GM10266 (cell line): ENCODE data around the gene PNPLA3.

ENCODE experiments used
- DNase-seq: peaks from one replicate; pipeline ENCODE4 v3.0.0; 2012; ENCODE audit errors: extremely low spot score
- TF ChIP-seq, protein P1 (sequence below): IDR thresholded peaks from 2 replicates; pipeline ENCODE4 v1.5.1; 2012; ENCODE audit warnings: mild to moderate bottlenecking, low read depth; ENCODE audit not compliant: control insufficient read depth, insufficient read depth; ENCODE audit errors: missing control alignments

The PNPLA3 gene

DNA sequence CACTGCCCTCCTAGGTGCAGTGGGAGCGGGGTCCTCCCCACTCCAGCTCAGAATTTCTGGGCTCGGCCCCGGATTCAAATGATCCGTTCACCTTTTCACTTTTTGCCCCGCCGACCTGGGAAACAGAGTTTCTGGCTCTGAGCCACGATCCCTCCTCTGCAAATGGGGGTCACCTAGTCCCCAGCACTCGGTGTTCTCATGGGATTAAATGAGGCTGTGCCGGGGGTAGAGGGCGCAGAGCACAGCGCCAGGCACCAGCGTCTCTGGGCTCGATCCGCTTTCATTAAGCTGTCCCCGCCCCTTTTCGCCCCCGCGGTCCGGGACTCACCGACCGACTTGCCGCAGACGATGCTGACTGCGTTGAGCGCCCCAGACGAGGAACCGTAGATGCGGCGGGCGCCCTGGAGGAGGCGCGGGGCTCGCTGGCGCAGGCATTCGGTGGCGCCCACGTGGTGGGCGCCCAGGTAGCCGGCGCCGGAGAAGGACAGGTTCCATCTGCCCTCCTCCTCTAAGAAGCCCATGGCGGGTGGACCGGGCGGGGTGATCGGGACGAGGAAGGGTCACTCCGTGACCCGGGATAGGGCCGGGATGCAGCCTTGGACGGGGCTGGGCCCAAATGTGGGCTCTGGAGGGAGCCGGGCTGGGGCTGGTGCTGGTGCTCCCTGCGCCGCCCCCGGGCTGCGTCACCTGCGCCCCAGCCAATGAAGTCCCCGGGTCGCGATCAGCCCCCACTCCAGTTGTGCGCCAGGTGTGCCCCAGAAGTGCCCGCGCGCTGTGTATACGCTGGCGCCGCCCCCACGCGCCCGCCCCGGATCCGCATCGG is 32.0 kb upstream of the PNPLA3 start, which contains the start of gene PNPLA5:
Gene PNPLA5 (minus strand): TSS at position 654 of the 823 bp plus-strand sequence. CDS start 133 bp downstream, at position 521.
- TF ChIP-seq, protein P1, sequence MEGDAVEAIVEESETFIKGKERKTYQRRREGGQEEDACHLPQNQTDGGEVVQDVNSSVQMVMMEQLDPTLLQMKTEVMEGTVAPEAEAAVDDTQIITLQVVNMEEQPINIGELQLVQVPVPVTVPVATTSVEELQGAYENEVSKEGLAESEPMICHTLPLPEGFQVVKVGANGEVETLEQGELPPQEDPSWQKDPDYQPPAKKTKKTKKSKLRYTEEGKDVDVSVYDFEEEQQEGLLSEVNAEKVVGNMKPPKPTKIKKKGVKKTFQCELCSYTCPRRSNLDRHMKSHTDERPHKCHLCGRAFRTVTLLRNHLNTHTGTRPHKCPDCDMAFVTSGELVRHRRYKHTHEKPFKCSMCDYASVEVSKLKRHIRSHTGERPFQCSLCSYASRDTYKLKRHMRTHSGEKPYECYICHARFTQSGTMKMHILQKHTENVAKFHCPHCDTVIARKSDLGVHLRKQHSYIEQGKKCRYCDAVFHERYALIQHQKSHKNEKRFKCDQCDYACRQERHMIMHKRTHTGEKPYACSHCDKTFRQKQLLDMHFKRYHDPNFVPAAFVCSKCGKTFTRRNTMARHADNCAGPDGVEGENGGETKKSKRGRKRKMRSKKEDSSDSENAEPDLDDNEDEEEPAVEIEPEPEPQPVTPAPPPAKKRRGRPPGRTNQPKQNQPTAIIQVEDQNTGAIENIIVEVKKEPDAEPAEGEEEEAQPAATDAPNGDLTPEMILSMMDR = no peak
- no peak for DNase-seq

DNA sequence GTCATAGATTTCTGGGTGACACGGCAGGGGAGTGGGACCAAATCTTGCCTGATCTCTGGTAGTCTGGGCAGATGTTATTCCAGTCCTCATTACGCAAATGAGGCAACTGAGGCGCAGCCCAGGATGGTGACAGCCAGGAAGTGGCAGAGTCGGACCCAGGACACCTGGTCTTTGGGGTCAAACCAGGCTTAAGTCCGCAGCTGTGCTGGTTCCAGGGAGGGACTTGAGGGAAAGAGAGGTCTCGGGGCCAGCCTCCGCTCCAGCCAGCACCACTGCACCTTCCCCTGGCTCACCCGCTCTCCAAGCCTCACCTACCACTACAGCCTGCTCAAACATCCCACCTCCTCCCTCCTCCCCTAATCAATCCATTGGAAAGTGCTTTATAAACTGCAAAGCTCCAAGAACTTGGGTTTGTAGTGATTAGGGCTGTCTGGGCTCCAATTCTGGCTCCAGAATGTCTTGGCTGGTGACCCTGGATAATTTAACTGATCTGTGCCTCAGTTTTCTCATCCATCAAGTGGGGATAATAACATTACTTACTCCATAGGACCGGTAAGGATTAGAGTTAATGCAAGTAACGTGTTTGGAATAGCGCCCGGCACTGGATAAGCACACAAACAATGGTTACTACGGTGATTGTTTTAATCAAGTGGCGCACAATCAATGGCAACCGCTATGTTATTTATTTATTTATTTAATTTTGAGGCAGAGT is 31.3 kb upstream of the PNPLA3 start:
- TF ChIP-seq, protein P1 = no peak
- DNase-seq = no peak

DNA sequence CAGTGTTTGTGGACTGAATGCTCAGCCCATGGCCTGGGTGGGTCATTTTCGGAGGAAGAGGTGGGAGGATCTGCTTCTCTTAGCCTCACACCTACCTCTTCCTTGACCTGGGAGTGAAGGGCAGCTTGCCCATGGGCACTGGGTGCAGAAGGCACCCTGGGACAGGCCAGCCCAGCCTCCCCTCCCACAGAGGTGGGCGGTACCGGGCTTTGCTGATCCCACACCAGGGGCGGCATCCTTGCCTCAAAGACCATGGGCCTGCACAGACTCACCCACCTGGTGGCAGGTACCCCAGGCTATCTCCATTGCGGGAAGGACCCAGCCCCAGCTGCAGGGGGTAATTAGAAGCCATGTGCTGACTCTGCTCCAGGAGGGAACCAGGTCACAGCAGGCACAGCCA is 30.3 kb upstream of the PNPLA3 start:
- TF ChIP-seq, protein P1 = no peak
- DNase-seq = no peak

DNA sequence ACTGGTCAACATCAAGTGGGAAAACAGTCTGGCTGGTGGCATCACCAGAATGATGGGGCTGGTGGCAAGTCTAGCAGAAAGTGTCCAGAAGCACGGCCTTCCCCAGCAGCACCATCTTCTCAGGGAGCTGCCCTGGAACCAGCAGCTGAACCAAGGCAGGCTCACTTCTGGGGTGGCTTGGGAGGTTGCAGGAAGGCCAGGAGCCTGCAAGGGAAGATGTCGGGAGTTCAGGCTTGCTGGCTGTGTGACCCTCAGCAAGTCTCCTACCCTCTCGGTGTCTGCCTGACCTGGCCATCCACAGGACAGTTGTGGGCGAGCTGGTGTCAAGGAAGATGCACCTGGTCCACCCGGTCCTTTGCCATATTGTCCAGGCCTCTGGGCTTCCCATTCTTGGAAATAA is 29.5 kb upstream of the PNPLA3 start:
- no peak for DNase-seq

DNA sequence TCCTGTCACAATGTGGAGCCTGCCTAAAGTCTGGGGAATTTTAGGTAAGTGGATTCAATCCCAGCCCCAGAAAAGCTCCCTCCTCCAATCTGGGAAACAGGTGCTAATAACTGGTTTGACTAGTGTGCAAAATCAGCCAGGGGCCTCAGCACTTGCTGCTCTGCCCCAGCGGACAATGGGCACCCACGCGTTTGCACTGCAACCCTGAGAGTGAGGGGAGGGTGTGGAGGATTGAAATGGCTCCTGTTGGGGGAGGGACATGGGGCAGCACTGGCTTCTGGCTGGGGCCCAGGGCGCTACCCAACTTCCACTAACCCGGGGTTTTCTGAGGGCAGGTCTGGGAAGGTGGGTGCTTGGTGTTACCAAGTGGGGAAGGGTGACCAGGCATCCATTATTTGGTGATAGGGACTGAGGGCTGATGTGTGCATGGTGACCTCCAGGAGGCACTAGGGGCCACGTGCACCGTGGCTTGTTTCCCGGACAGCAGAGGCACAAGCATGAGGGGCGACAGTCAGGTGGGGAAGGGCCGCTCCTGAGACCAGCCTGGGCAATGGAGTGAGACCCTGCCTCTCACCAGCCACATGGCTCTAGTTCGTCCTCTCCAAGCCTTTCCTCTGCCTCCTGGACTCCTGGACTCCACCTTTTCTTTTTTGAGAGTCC is 27.5 kb upstream of the PNPLA3 start:
- TF ChIP-seq, protein P1 = no peak
- no peak for DNase-seq

More for the DNA sequence above, 29.5 kb upstream of the PNPLA3 start:
- TF ChIP-seq, protein P1 = no peak

DNA sequence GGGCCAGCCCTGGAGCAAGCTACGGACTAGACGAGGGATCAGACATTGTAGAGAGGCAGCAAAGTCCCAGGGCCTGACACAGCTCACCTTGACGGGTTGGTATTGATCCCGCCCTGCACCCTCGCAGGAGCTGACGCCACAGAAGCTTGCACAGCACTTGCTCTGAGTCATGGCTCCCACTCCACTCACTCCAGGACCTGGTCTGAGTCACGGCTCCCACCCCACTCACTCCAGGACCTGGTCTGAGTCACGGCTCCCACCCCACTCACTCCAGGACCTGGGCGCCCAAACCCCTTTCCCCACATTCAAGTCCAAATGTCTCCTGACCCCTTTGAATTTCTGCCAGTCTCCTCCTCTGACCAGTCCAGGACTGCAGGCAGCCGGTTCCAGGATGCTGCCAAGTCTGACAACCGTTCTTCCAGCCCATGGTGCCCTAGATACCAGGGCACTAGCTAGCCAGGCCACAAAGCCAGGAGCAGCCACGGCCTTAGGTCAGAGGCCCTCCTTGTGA is 25.8 kb upstream of the PNPLA3 start:
- no peak for DNase-seq
- TF ChIP-seq, protein P1 = no peak

DNA sequence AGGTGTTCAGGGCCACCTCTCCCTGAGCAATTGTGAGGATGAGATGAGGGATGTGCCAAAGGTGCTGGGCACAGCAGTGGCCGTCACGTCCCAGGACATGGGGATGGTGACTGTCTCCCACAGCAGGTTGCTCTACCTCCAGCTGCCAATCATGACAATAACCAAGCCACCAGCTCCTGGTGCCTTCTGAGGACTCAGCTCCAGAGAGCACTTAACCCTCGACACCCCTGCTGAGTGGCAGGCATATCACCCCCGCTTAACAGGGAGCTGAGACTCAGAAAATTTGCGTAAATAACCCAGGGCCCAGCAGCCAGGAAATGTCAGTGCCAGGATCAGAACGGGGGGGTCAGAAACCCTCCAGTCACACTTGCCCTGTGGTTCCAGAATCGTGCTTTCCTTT is 23.4 kb upstream of the PNPLA3 start:
- DNase-seq = no peak
- TF ChIP-seq, protein P1 = no peak
